HCT116 (cell line): Measurements from ENCODE around the gene AUTS2. TPM values are rescaled to one million over a fixed set of nuclear protein-coding genes. Genes with fewer than 3 reads are reported as not detected.

ENCODE experiments used
- ATAC-seq: fragments of 200-7000 bp; cut with Tn5 transposase; 2 replicates; pipeline ENCODE4 v1.9.1; 2020; ENCODE audit warnings: mild to moderate bottlenecking, moderate library complexity
- BruUV-seq: library from RNA; stranded (reverse); fragments of 400-500 nt; replicated peaks from 2 replicates; lab custom pipeline; 2021; lab: Mats Ljungman, UMichigan
- CTCF ChIA-PET: fragments of 300-600 bp; sonication (Branson Sonifier 250); formaldehyde crosslinking; loops from one replicate; lab custom pipeline; 2021; ENCODE audit warnings: antibody characterized with exemption; lab: Charles Lee
- POLR2A ChIA-PET: fragments of 300-600, 350-600 bp; sonication (Branson Sonifier 250); formaldehyde crosslinking; loops from one replicate; lab custom pipeline; 2021; ENCODE audit warnings: antibody characterized with exemption; lab: Charles Lee
- RAD21 ChIA-PET, 2 experiments: fragments of 300-600 bp; sonication (Branson Sonifier 250); formaldehyde crosslinking; loops; one replicate each; lab custom pipeline; 2023; ENCODE audit warnings: low total read pairs in 2 of 2; ENCODE audit not compliant: uncharacterized antibody in 2 of 2, unreplicated experiment in 2 of 2, low non-redundant PET in 1 of 2; lab: Charles Lee
- DNase-seq: peaks from one replicate; pipeline ENCODE4 v3.0.0-alpha.2; 2010; ENCODE audit warnings: low read depth, low spot score
- H2AFZ ChIP-seq: fragments of 200-600 bp; shearing (Covaris generic), sonication (generic); 2 replicates; pipeline ENCODE4 v1.6.1; 2017; ENCODE audit warnings: low read depth, mixed run types, mixed read lengths, antibody characterized with exemption, low read length; ENCODE audit not compliant: poor library complexity, severe bottlenecking
- H3K27ac ChIP-seq: 2 replicates; pipeline ENCODE4 v1.5.1; 2012; ENCODE audit warnings: low read depth, low read length
- H3K27me3 ChIP-seq: fragments of 200-600 bp; sonication (generic); 2 replicates; pipeline ENCODE4 v1.6.1; 2016; ENCODE audit warnings: mixed run types, low read length, mixed read lengths; ENCODE audit not compliant: insufficient read depth
- H3K36me3 ChIP-seq, 2 experiments: fragments of 200-500 bp in 1 of 2; fragments of 200-600 bp in 1 of 2; sonication (Bioruptor generic) in 1 of 2; sonication (generic) in 1 of 2; 2 replicates each; pipeline versions ENCODE4 v1.5.1 to v1.6.1; 2014 to 2016; ENCODE audit warnings: low read length in 2 of 2, inconsistent platforms in 1 of 2, mixed read lengths in 1 of 2, mixed run types in 1 of 2; ENCODE audit not compliant: insufficient read depth in 2 of 2, control insufficient read depth in 1 of 2
- H3K4me1 ChIP-seq, 2 experiments: fragments of 200-600 bp in 1 of 2; sonication (generic) in 1 of 2; 2 replicates each; pipeline versions ENCODE4 v1.5.1 to v1.6.1; 2012 to 2017; ENCODE audit warnings: low read length in 2 of 2, inconsistent platforms in 1 of 2, mild to moderate bottlenecking in 1 of 2, mixed read lengths in 1 of 2, mixed run types in 1 of 2, moderate library complexity in 1 of 2; ENCODE audit not compliant: insufficient read depth in 2 of 2, control insufficient read depth in 1 of 2
- H3K4me2 ChIP-seq: fragments of 200-600 bp; sonication (generic); 2 replicates; pipeline ENCODE4 v1.6.1; 2017; ENCODE audit warnings: mixed run types, low read length, mixed read lengths
- H3K4me3 ChIP-seq, 2 experiments: fragments of 200-600 bp in 1 of 2; sonication (generic) in 1 of 2; replicated peaks in 1 of 2; 2 replicates each; pipeline ENCODE4 v1.5.1; 2011 to 2016; ENCODE audit warnings: low read length in 2 of 2, control low read depth in 1 of 2, low read depth in 1 of 2, mild to moderate bottlenecking in 1 of 2, mixed read lengths in 1 of 2, mixed run types in 1 of 2
- H3K79me2 ChIP-seq: fragments of 200-600 bp; sonication (generic); 2 replicates; pipeline ENCODE4 v1.6.1; 2017; ENCODE audit warnings: mild to moderate bottlenecking, mixed run types, low read length, moderate library complexity, mixed read lengths; ENCODE audit not compliant: insufficient read depth
- H3K9ac ChIP-seq: fragments of 200-600 bp; sonication (generic); 2 replicates; pipeline ENCODE4 v1.6.1; 2016; ENCODE audit warnings: low read length, mixed read lengths
- H3K9me2 ChIP-seq: fragments of 200-600 bp; sonication (generic), shearing (Covaris generic); 2 replicates; pipeline ENCODE4 v1.6.1; 2017; ENCODE audit warnings: mixed run types, mild to moderate bottlenecking, moderate library complexity; ENCODE audit not compliant: insufficient read depth
- H3K9me3 ChIP-seq, 2 experiments: fragments of 200-500 bp in 1 of 2; fragments of 200-600 bp in 1 of 2; sonication (Bioruptor generic) in 1 of 2; sonication (generic) in 1 of 2; 2 replicates each; pipeline ENCODE4 v1.6.1; 2014 to 2017; ENCODE audit warnings: low read length in 2 of 2, mixed read lengths in 2 of 2, inconsistent platforms in 1 of 2, low read depth in 1 of 2, mild to moderate bottlenecking in 1 of 2, mixed run types in 1 of 2, moderate library complexity in 1 of 2; ENCODE audit not compliant: control insufficient read depth in 1 of 2, insufficient read depth in 1 of 2
- H4K20me1 ChIP-seq: fragments of 200-600 bp; sonication (generic), shearing (Covaris generic); 2 replicates; pipeline ENCODE4 v1.6.1; 2017; ENCODE audit warnings: mixed run types, mild to moderate bottlenecking, moderate library complexity; ENCODE audit not compliant: insufficient read depth
- CTCF ChIP-seq, 3 experiments: fragments of 200-600 bp in 1 of 3; sonication (generic) in 1 of 3; IDR thresholded peaks in 2 of 3; conservative IDR thresholded peaks in 1 of 3; 2 replicates each; pipeline ENCODE4 v1.5.1; 2012 to 2017; ENCODE audit warnings: low read depth in 2 of 3, low read length in 2 of 3, antibody characterized with exemption in 1 of 3, borderline replicate concordance in 1 of 3, control low read depth in 1 of 3, mild to moderate bottlenecking in 1 of 3, mixed read lengths in 1 of 3, mixed run types in 1 of 3, moderate library complexity in 1 of 3; ENCODE audit not compliant: insufficient read depth in 1 of 3
- ELF1 ChIP-seq: IDR thresholded peaks from 2 replicates; pipeline ENCODE4 v1.6.1; 2012; ENCODE audit warnings: low read depth, borderline replicate concordance
- EZH2phosphoT487 ChIP-seq: fragments of 200-600 bp; IDR thresholded peaks from 2 replicates; pipeline ENCODE4 v1.6.1; 2018; ENCODE audit warnings: antibody characterized with exemption, borderline replicate concordance
- FOSL1 ChIP-seq: IDR thresholded peaks from 2 replicates; pipeline ENCODE4 v1.6.1; 2012; ENCODE audit warnings: low read depth
- JUND ChIP-seq: IDR thresholded peaks from 2 replicates; pipeline ENCODE4 v1.6.1; 2012
- POLR2A ChIP-seq: IDR thresholded peaks from 2 replicates; pipeline ENCODE4 v1.7.0; 2011; ENCODE audit warnings: borderline replicate concordance; ENCODE audit not compliant: insufficient read depth, insufficient read length; ENCODE audit errors: extremely low read depth
- POLR2AphosphoS5 ChIP-seq: IDR thresholded peaks from 2 replicates; pipeline ENCODE4 v1.6.1; 2011; ENCODE audit warnings: mild to moderate bottlenecking, low read depth, low read length, moderate library complexity
- REST ChIP-seq: IDR thresholded peaks from 2 replicates; pipeline ENCODE4 v1.6.1; 2012; ENCODE audit warnings: low read depth
- SIN3A ChIP-seq: IDR thresholded peaks from 2 replicates; pipeline ENCODE4 v1.6.1; 2012; ENCODE audit warnings: low read depth
- SP1 ChIP-seq: IDR thresholded peaks from 2 replicates; pipeline ENCODE4 v1.6.1; 2012; ENCODE audit warnings: low read depth
- TCF7L2 ChIP-seq: IDR thresholded peaks from 2 replicates; pipeline ENCODE4 v1.7.0; 2011; ENCODE audit warnings: borderline replicate concordance, inconsistent platforms; ENCODE audit not compliant: insufficient read depth, insufficient read length; ENCODE audit errors: extremely low read depth
- ZNF274 ChIP-seq: fragments of 200-500 bp; sonication (Bioruptor generic); IDR thresholded peaks from 2 replicates; pipeline ENCODE4 v1.6.1; 2014; ENCODE audit warnings: mild to moderate bottlenecking, low read depth, low read length, inconsistent platforms
- intact Hi-C: fragments of 100-400 bp; cut with micrococcal nuclease; formaldehyde crosslinking; loops from 2 replicates; pipeline ENCODE4 v1.10.0; 2022
- total RNA-seq: library from RNA; stranded (reverse); gene quantifications from one replicate; pipeline ENCODE4 v1.2.1, GENCODE V29; 2021; ENCODE audit not compliant: unreplicated experiment
- TF ChIP-seq, protein P1 (sequence below): IDR thresholded peaks from 2 replicates; pipeline ENCODE4 v1.6.1; 2011; ENCODE audit warnings: mild to moderate bottlenecking, low read length, moderate library complexity; ENCODE audit not compliant: insufficient replicate concordance; ENCODE audit errors: extremely low read depth

AUTS2 gene
- total RNA-seq, 1 experiment from 2014 or later = 0.93 TPM

GRCh38 chr7:69683002-69683401 lies 84.7 kb downstream of the AUTS2 start:
- Histone ChIP-seq H3K4me2 (no peak overlapping the region), H2AFZ (no peak overlapping the region), H3K9ac (no peak overlapping the region), H3K36me3 (no peaks in the 10 kb centered on the region), H3K4me3 (no peak overlapping the region), H3K4me1 (no peaks in the 10 kb centered on the region), H3K27me3 (no peaks in the 10 kb centered on the region), H3K9me2 (no peaks in the 10 kb centered on the region), H3K79me2 (no peaks in the 10 kb centered on the region), H3K27ac (no peak overlapping the region), H3K9me3 (peaks cover 18 to 27% of the 10 kb centered on the region in 2 experiments; a peak in 3 of 4 replicates), H4K20me1 (no peaks in the 10 kb centered on the region)
- no peak for DNase-seq
- intact Hi-C loops = no loop called here
- ChIA-PET POLR2A (no interaction called here), RAD21 (no interaction called here), CTCF (no interaction called here)
- no TSS peak for BruUV-seq
- TF ChIP-seq CTCF (IDR thresholded peaks at IDR 0.05 in 2 of 3, conservative IDR thresholded peaks at IDR 0.05 in 1 of 3; ENCODE audit: borderline replicate concordance in 1 of 3, insufficient read depth in 1 of 3, low read depth in 2 of 3, low read length in 2 of 3) (no peak), POLR2AphosphoS5 (no peak), JUND (no peak), REST (no peak), FOSL1 (no peak), ELF1 (no peak), EZH2phosphoT487 (no peak), SP1 (no peak), TCF7L2 (no peak), POLR2A (no peak), SIN3A (no peak), ZNF274 (no peak)
- TF ChIP-seq, protein P1, sequence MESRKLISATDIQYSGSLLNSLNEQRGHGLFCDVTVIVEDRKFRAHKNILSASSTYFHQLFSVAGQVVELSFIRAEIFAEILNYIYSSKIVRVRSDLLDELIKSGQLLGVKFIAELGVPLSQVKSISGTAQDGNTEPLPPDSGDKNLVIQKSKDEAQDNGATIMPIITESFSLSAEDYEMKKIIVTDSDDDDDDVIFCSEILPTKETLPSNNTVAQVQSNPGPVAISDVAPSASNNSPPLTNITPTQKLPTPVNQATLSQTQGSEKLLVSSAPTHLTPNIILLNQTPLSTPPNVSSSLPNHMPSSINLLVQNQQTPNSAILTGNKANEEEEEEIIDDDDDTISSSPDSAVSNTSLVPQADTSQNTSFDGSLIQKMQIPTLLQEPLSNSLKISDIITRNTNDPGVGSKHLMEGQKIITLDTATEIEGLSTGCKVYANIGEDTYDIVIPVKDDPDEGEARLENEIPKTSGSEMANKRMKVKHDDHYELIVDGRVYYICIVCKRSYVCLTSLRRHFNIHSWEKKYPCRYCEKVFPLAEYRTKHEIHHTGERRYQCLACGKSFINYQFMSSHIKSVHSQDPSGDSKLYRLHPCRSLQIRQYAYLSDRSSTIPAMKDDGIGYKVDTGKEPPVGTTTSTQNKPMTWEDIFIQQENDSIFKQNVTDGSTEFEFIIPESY = no peak
- no peak for ATAC-seq
